ENCODE results near the gene EVPL. TPM values are rescaled to one million over a fixed set of nuclear protein-coding genes. Genes with fewer than 3 reads are reported as not detected.

Gene EVPL
- total and polyA plus RNA-seq, 2 of the 13 experiments (the other 11 are each of a cell fraction or from before 2014, with no cell fraction given): 2.1 to 8.2 TPM

- TF ChIP-seq, protein P1, sequence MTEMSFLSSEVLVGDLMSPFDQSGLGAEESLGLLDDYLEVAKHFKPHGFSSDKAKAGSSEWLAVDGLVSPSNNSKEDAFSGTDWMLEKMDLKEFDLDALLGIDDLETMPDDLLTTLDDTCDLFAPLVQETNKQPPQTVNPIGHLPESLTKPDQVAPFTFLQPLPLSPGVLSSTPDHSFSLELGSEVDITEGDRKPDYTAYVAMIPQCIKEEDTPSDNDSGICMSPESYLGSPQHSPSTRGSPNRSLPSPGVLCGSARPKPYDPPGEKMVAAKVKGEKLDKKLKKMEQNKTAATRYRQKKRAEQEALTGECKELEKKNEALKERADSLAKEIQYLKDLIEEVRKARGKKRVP (CRISPR knock-in tag; IDR thresholded peaks at IDR 0.05): no peak; a peak in 1 of 4 replicates
- TF ChIP-seq ZNF260 (CRISPR knock-in tag; IDR thresholded peaks at IDR 0.05; ENCODE audit: borderline replicate concordance, low read depth) (peak; percentile 13; the same call in 1 of the 2 replicates), HOXD1 (CRISPR knock-in tag; IDR thresholded peaks at IDR 0.05) (peak; percentile 1; the same call in 1 of the 2 replicates), KLF9 (CRISPR knock-in tag; IDR thresholded peaks at IDR 0.05; ENCODE audit: low read depth) (no peak), SRSF9 (IDR thresholded peaks at IDR 0.05; ENCODE audit: borderline replicate concordance, insufficient read depth, low read depth, low read length, poor library complexity, severe bottlenecking) (no peak), CBX1 (IDR thresholded peaks at IDR 0.05; ENCODE audit: low read depth) (no peak), ZNF572 (CRISPR knock-in tag; IDR thresholded peaks at IDR 0.05) (peak; percentile 60; the same call in 1 of the 2 replicates), ZNF547 (CRISPR knock-in tag; IDR thresholded peaks at IDR 0.05) (no peak), ZNF20 (CRISPR knock-in tag; IDR thresholded peaks at IDR 0.05) (no peak), FOXA3 (CRISPR knock-in tag; IDR thresholded peaks at IDR 0.05) (no peak), PAWR (CRISPR knock-in tag; IDR thresholded peaks at IDR 0.05; ENCODE audit: borderline replicate concordance) (no peak; the same call in 1 of the 2 replicates), KDM6A (CRISPR knock-in tag; IDR thresholded peaks at IDR 0.05; ENCODE audit: low read depth) (no peak), ZZZ3 (CRISPR knock-in tag; IDR thresholded peaks at IDR 0.05; ENCODE audit: borderline replicate concordance) (no peak), RXRA (CRISPR knock-in tag; IDR thresholded peaks at IDR 0.05) (0 out of 2 replicates have a peak, but pooled peaks have one; percentile 7)
- TF ChIP-seq, protein P2, sequence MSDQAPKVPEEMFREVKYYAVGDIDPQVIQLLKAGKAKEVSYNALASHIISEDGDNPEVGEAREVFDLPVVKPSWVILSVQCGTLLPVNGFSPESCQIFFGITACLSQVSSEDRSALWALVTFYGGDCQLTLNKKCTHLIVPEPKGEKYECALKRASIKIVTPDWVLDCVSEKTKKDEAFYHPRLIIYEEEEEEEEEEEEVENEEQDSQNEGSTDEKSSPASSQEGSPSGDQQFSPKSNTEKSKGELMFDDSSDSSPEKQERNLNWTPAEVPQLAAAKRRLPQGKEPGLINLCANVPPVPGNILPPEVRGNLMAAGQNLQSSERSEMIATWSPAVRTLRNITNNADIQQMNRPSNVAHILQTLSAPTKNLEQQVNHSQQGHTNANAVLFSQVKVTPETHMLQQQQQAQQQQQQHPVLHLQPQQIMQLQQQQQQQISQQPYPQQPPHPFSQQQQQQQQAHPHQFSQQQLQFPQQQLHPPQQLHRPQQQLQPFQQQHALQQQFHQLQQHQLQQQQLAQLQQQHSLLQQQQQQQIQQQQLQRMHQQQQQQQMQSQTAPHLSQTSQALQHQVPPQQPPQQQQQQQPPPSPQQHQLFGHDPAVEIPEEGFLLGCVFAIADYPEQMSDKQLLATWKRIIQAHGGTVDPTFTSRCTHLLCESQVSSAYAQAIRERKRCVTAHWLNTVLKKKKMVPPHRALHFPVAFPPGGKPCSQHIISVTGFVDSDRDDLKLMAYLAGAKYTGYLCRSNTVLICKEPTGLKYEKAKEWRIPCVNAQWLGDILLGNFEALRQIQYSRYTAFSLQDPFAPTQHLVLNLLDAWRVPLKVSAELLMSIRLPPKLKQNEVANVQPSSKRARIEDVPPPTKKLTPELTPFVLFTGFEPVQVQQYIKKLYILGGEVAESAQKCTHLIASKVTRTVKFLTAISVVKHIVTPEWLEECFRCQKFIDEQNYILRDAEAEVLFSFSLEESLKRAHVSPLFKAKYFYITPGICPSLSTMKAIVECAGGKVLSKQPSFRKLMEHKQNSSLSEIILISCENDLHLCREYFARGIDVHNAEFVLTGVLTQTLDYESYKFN (CRISPR knock-in tag; conservative IDR thresholded peaks at IDR 0.05): no peak
- TF ChIP-seq, protein P3, sequence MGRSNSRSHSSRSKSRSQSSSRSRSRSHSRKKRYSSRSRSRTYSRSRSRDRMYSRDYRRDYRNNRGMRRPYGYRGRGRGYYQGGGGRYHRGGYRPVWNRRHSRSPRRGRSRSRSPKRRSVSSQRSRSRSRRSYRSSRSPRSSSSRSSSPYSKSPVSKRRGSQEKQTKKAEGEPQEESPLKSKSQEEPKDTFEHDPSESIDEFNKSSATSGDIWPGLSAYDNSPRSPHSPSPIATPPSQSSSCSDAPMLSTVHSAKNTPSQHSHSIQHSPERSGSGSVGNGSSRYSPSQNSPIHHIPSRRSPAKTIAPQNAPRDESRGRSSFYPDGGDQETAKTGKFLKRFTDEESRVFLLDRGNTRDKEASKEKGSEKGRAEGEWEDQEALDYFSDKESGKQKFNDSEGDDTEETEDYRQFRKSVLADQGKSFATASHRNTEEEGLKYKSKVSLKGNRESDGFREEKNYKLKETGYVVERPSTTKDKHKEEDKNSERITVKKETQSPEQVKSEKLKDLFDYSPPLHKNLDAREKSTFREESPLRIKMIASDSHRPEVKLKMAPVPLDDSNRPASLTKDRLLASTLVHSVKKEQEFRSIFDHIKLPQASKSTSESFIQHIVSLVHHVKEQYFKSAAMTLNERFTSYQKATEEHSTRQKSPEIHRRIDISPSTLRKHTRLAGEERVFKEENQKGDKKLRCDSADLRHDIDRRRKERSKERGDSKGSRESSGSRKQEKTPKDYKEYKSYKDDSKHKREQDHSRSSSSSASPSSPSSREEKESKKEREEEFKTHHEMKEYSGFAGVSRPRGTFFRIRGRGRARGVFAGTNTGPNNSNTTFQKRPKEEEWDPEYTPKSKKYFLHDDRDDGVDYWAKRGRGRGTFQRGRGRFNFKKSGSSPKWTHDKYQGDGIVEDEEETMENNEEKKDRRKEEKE (IDR thresholded peaks at IDR 0.05): no peak
- TF ChIP-seq, protein P4, sequence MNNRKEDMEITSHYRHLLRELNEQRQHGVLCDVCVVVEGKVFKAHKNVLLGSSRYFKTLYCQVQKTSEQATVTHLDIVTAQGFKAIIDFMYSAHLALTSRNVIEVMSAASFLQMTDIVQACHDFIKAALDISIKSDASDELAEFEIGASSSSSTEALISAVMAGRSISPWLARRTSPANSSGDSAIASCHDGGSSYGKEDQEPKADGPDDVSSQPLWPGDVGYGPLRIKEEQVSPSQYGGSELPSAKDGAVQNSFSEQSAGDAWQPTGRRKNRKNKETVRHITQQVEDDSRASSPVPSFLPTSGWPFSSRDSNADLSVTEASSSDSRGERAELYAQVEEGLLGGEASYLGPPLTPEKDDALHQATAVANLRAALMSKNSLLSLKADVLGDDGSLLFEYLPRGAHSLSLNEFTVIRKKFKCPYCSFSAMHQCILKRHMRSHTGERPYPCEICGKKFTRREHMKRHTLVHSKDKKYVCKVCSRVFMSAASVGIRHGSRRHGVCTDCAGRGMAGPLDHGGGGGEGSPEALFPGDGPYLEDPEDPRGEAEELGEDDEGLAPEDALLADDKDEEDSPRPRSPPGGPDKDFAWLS (CRISPR knock-in tag; IDR thresholded peaks at IDR 0.05; ENCODE audit: borderline replicate concordance): no peak
Observed at GRCh38 chr17:76026714-76027158, 370 bp downstream of the EVPL start (continued).

Measured in HepG2 (cell line).